Spinal cord (tissue), 10 donors: ENCODE measurements around the gene PPP1R3F. TPM values are rescaled to one million over a fixed set of nuclear protein-coding genes. Genes with fewer than 3 reads are reported as not detected.

Experiments
- DNase-seq, 6 donors: peaks; one replicate each; pipeline versions ENCODE4 v3.0.0 to v3.0.0-alpha.2; 2013 to 2015; ENCODE audit warnings: low spot score in 6 of 6, low read depth in 4 of 6
- H3K27ac ChIP-seq: one replicate; pipeline ENCODE4 v1.5.1; 2013; ENCODE audit warnings: low read depth, low read length, control low read depth
- H3K27me3 ChIP-seq: one replicate; pipeline ENCODE4 v1.6.1; 2013; ENCODE audit warnings: low read length; ENCODE audit not compliant: control insufficient read depth, insufficient read depth
- H3K36me3 ChIP-seq: one replicate; pipeline ENCODE4 v1.6.1; 2013; ENCODE audit warnings: low read length; ENCODE audit not compliant: control insufficient read depth, insufficient read depth
- H3K4me1 ChIP-seq: one replicate; pipeline ENCODE4 v1.6.1; 2013; ENCODE audit warnings: low read length; ENCODE audit not compliant: control insufficient read depth, insufficient read depth
- H3K4me3 ChIP-seq: one replicate; pipeline ENCODE4 v1.5.1; 2013; ENCODE audit warnings: low read depth, low read length, control low read depth
- H3K9me3 ChIP-seq: one replicate; pipeline ENCODE4 v1.6.1; 2013; ENCODE audit warnings: low read length; ENCODE audit not compliant: control insufficient read depth, insufficient read depth
- WGBS: methylation state at CpG from one replicate; pipeline ENCODE4 v1.1.5; 2013; ENCODE audit warnings: missing lambda C conversion rate; ENCODE audit not compliant: insufficient coverage; 5-methylcytosine and 5-hydroxymethylcytosine counted together
- long read RNA-seq, 4 donors: transcript quantifications; one replicate each; lab custom pipeline, GENCODE V29; 2026
- polyA plus RNA-seq, 2 donors: library from polyadenylated mRNA; unstranded; fragments of 120-200 nt; gene quantifications; one replicate each; pipeline ENCODE4 v1.2.1, GENCODE V29; 2013; ENCODE audit not compliant: insufficient read length in 2 of 2
- total RNA-seq, 2 donors: library from RNA; depleted of rRNA in 1 of 2; stranded (reverse); fragments of 120-200 nt in 1 of 2; fragments of >200 nt in 1 of 2; gene quantifications; one replicate each; pipeline versions ENCODE4 v1.2.3 to v1.2.4, GENCODE V29; 2013 to 2014
- donor health status: healthy.

Gene PPP1R3F
- total RNA-seq = 10 to 100 TPM; 13.3 to 13.4 TPM
- 10 to 100 TPM; 24.1 to 25.1 TPM for polyA plus RNA-seq
- long read RNA-seq, donor 1, partial matches to known transcripts = 0 of 5 reads
- long read RNA-seq, donor 1, other reads (novel, unspliced or antisense) = 0 of 5 reads
- long read RNA-seq, donor 2, partial matches to known transcripts = 0 of 1 reads
- long read RNA-seq, donor 2, other reads (novel, unspliced or antisense) = 0 of 1 reads
- long read RNA-seq, donor 3, partial matches to known transcripts = 0 of 3 reads
- long read RNA-seq, donor 3, other reads (novel, unspliced or antisense) = 0 of 3 reads
- long read RNA-seq, donor 4, partial matches to known transcripts = 0 of 1 reads
- long read RNA-seq, donor 4, other reads (novel, unspliced or antisense) = 0 of 1 reads

DNA sequence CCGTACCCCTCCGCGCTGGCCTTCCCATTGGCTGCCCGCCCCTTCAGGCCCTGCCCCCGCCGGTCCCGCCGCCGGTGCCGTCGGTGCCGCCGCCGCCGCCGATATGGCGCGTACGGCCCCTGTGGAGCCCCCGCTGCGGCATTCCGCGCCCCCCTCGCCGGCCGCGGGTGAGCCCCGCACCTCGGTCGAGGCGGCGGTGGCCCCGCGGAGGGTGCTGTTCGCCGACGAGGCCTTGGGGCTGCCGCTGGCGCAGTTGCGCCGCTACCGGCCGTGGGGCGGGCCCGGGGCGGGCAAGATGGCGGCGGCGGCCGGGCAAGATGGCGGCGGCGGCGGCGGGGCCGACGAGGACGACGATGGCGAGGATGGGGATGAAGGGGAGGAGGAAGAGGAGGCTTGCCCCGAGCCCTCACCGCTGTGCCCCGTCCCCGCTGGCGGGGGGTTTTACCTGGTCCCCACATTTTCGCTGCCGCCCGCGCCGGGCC, at the start of gene PPP1R3F:
TSS of gene PPP1R3F (plus strand) at position 27 of the 482 bp plus-strand sequence. CDS start at position 104, 77 bp downstream.
- H3K36me3 ChIP-seq = peaks cover 8% of the 10 kb centered on the region
- DNase-seq = no peak
- no peaks in the 10 kb centered on the region for H3K27me3 ChIP-seq
- WGBS = 21% methylated on average over 65 of the region's 70 CpGs
- peaks cover 15% of the 10 kb centered on the region for H3K4me1 ChIP-seq
- H3K27ac ChIP-seq = peak within 1 kb of the TSS; percentile 98
- peak within 1 kb of the TSS; percentile 68 for H3K4me3 ChIP-seq
- H3K9me3 ChIP-seq = no peaks in the 10 kb centered on the region

DNA sequence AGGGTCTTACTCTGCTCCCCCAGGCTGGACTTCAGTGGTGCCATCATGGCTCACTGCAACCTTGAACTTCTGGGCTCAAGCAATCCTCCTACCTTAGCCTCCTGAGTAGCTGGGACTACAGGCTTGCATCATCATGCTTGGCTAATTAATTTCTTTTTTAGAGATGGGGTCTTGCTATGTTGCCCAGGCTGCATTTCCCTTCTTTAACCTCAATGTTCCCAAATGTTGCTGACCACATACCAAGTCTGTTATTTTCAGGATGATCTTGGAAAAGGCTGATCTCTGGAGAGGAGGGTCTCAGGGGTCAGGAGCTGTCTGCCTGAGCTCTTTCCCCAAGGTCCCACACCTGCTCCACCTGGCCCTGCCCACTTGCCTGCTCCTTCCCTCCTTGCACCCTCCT, 49.5 kb upstream of the PPP1R3F start:
- H3K4me1 ChIP-seq = no peaks in the 10 kb centered on the region
- DNase-seq = no peak
- H3K27me3 ChIP-seq = no peaks in the 10 kb centered on the region
- H3K4me3 ChIP-seq = no peak overlapping the region
- H3K27ac ChIP-seq = no peak overlapping the region
- H3K36me3 ChIP-seq = no peaks in the 10 kb centered on the region
- H3K9me3 ChIP-seq = no peaks in the 10 kb centered on the region

GRCh38 chrX:49221868-49222267, 47.7 kb upstream of the PPP1R3F start:
- Histone ChIP-seq H3K4me1 (no peaks in the 10 kb centered on the region), H3K9me3 (no peaks in the 10 kb centered on the region), H3K36me3 (no peaks in the 10 kb centered on the region), H3K4me3 (no peak overlapping the region), H3K27ac (no peak overlapping the region), H3K27me3 (no peaks in the 10 kb centered on the region)
- no peak for DNase-seq
- 67% methylated on average over 1 of the region's 2 CpGs for WGBS

DNA sequence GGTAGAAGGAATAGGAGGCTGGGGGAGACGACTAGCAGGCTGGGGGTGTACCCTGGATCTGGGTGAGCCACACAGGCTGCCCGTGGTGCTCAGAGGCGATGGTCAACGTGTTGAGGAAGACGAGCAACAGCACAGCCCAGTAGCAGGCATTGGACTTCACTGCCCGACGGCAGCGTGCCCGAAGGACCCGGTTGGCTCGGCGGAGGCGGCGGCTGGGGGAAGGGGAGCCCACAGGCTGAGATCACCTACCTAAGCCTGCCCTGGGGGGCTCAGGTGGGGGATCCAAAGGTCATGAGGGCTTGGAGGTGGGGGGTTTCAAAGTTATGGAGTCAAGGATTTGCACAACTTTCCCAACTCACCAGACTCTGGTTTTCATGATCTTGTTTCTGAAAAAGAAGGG, 43.7 kb upstream of the PPP1R3F start:
- peaks cover 2% of the 10 kb centered on the region for H3K27me3 ChIP-seq
- no peak overlapping the region for H3K27ac ChIP-seq
- 45% methylated on average over 5 of the region's 14 CpGs for WGBS
- DNase-seq = no peak
- H3K4me3 ChIP-seq = no peak overlapping the region
- H3K4me1 ChIP-seq = peaks cover 9% of the 10 kb centered on the region
- no peaks in the 10 kb centered on the region for H3K9me3 ChIP-seq
- no peaks in the 10 kb centered on the region for H3K36me3 ChIP-seq

DNA sequence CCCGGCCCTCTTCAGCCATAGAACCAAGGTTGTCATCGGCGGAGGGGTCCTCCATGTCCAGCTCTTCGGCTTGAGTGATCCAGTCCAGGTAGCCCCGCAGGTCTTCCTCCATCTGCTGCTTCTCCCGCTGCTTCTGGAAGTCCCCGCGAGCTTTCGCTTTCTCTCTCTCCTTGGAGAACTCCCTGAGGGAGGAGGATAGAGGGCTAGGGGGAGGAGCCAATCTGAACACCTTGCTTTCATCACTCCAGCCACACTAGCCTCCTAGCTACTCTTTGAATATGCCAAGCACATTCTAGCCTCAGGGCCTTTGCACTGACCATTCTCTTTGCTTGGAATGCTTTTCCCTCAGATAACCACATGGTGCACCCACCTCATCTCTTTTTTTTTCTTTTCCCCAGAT, 42.6 kb upstream of the PPP1R3F start:
- Histone ChIP-seq H3K27me3 (peaks cover 2% of the 10 kb centered on the region), H3K4me1 (peaks cover 12% of the 10 kb centered on the region), H3K9me3 (no peaks in the 10 kb centered on the region), H3K36me3 (no peaks in the 10 kb centered on the region), H3K27ac (no peak overlapping the region), H3K4me3 (no peak overlapping the region)
- DNase-seq = no peak
- 87% methylated on average over 4 of the region's 9 CpGs for WGBS

GRCh38 chrX:49227726-49228125, 41.9 kb upstream of the PPP1R3F start:
- H3K27ac ChIP-seq = no peak overlapping the region
- DNase-seq = no peak
- no peaks in the 10 kb centered on the region for H3K36me3 ChIP-seq
- H3K4me3 ChIP-seq = no peak overlapping the region
- WGBS = no CpG with 5 or more reads among the region's 2 CpGs
- H3K4me1 ChIP-seq = peaks cover 12% of the 10 kb centered on the region
- H3K27me3 ChIP-seq = peaks cover 2% of the 10 kb centered on the region
- H3K9me3 ChIP-seq = no peaks in the 10 kb centered on the region

GRCh38 chrX:49228185-49228584, 41.4 kb upstream of the PPP1R3F start:
- no peak overlapping the region for H3K27ac ChIP-seq
- no peaks in the 10 kb centered on the region for H3K36me3 ChIP-seq
- WGBS = 76% methylated on average over 17 of the region's 17 CpGs
- no peak for DNase-seq
- H3K4me1 ChIP-seq = peaks cover 12% of the 10 kb centered on the region
- H3K27me3 ChIP-seq = peaks cover 2% of the 10 kb centered on the region
- H3K9me3 ChIP-seq = no peaks in the 10 kb centered on the region
- H3K4me3 ChIP-seq = no peak overlapping the region

GRCh38 chrX:49230500-49231232, 38.9 kb upstream of the PPP1R3F start:
- peak overlapping the region; percentile 27 for H3K4me3 ChIP-seq
- H3K27ac ChIP-seq = no peak overlapping the region
- peak in 2 of 6 donors; percentile 7 to 18 for DNase-seq
- no peaks in the 10 kb centered on the region for H3K36me3 ChIP-seq
- H3K27me3 ChIP-seq = peaks cover 2% of the 10 kb centered on the region
- H3K4me1 ChIP-seq = peaks cover 17% of the 10 kb centered on the region
- WGBS = 35% methylated on average over 41 of the region's 44 CpGs
- H3K9me3 ChIP-seq = no peaks in the 10 kb centered on the region

DNA sequence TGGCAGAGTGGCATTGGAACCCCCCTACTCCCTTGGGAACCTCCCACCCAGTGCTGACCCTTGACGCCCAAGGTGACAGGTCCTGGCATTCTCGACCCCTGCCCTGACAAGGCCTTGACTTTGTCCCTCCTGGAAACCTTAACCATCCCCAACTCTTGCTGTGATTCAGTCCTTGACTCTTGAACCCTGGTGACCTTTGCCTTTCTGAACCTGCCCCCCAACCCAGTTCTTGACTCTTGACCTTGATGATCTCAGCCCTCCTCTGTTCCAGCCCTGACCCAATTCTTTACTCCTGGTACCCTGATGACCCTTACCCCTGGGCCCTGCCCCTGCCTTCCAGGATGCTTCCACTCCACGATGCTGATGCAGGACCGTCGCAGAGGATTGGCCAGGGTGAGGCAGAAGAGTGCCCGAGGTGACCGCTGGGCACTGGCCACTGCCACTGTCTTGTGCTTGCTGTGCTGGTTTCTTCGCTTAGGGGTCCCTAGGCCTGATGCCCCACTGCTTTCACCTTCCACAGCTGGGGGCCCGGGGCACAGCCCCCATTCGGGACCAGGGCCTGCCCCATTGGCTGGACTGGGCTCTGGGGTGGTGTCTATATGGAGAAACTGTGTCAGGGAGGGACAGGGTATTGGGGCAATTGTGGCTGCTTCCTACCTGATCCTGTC, 38.1 kb upstream of the PPP1R3F start:
- Histone ChIP-seq H3K4me3 (no peak overlapping the region), H3K36me3 (no peaks in the 10 kb centered on the region), H3K27me3 (peaks cover 2% of the 10 kb centered on the region), H3K27ac (no peak overlapping the region), H3K4me1 (peaks cover 17% of the 10 kb centered on the region), H3K9me3 (no peaks in the 10 kb centered on the region)
- no peak for DNase-seq
- 87% methylated on average over 9 of the region's 10 CpGs for WGBS
